ENCODE results near the gene SEMA3D. TPM values are rescaled to one million over a fixed set of nuclear protein-coding genes. Genes with fewer than 3 reads are reported as not detected.

The SEMA3D gene
- polyA plus RNA-seq, 2 of the 4 experiments (the other 2 are of a cell fraction), result 0.04 to 0.13 TPM

GRCh38 chr7:85018498-85018897, 168.4 kb downstream of the SEMA3D start:
- ChIA-PET POLR2A (no interaction called here), CTCF (interaction anchor here (0.6 to 13.4 kb wide), 3 partner anchors 487 to 1083 kb away, joined by 3 to 354 read pairs (median 3); partner anchors contain the start of gene SEMA3A)
- Histone ChIP-seq H3K9me3 (no peaks in the 10 kb centered on the region), H3K4me1 (peaks cover 3% of the 10 kb centered on the region; the same call in 1 of the 3 replicates), H3K27ac (no peak overlapping the region), H3K4me2 (no peak overlapping the region), H3K4me3 (no peak overlapping the region)
- DNase-seq (ENCODE audit: low read depth in 1 of 2, low spot score in 1 of 2), result no peak
- peak; percentile 73 for FAIRE-seq
- WGBS (ENCODE audit: missing lambda C conversion rate), result 93% methylated on average over 1 of the region's 1 CpG
- ATAC-seq, result no peak
- TF ChIP-seq ZNF302 (CRISPR knock-in tag; IDR thresholded peaks at IDR 0.05) (no peak), SREBF2 (IDR thresholded peaks at IDR 0.05) (no peak), TP53 (CRISPR knock-in tag; IDR thresholded peaks at IDR 0.05) (no peak), USF2 (IDR thresholded peaks at IDR 0.05) (no peak), RFX5 (IDR thresholded peaks at IDR 0.05) (no peak), FOSB (CRISPR knock-in tag; IDR thresholded peaks at IDR 0.05) (no peak), EHMT2 (IDR thresholded peaks at IDR 0.05; ENCODE audit: low read depth) (no peak), HOXA7 (CRISPR knock-in tag; IDR thresholded peaks at IDR 0.05) (no peak), ZFP36 (IDR thresholded peaks at IDR 0.05; ENCODE audit: borderline replicate concordance, partially characterized antibody) (no peak), ZC3H11A (IDR thresholded peaks at IDR 0.05) (no peak), CEBPB (IDR thresholded peaks at IDR 0.05) (0 out of 4 replicates have a peak, but pooled peaks of 1 of the 2 experiments have one; percentile 18), HOXB5 (CRISPR knock-in tag; IDR thresholded peaks at IDR 0.05) (no peak), HOXB13 (CRISPR knock-in tag; IDR thresholded peaks at IDR 0.05; ENCODE audit: low read depth) (no peak), RAD21 (conservative IDR thresholded peaks at IDR 0.05 in 1 of 2, IDR thresholded peaks at IDR 0.05 in 1 of 2) (0 out of 5 replicates have a peak, but pooled peaks of 1 of the 2 experiments have one; percentile 4)
- TF ChIP-seq, protein P1, sequence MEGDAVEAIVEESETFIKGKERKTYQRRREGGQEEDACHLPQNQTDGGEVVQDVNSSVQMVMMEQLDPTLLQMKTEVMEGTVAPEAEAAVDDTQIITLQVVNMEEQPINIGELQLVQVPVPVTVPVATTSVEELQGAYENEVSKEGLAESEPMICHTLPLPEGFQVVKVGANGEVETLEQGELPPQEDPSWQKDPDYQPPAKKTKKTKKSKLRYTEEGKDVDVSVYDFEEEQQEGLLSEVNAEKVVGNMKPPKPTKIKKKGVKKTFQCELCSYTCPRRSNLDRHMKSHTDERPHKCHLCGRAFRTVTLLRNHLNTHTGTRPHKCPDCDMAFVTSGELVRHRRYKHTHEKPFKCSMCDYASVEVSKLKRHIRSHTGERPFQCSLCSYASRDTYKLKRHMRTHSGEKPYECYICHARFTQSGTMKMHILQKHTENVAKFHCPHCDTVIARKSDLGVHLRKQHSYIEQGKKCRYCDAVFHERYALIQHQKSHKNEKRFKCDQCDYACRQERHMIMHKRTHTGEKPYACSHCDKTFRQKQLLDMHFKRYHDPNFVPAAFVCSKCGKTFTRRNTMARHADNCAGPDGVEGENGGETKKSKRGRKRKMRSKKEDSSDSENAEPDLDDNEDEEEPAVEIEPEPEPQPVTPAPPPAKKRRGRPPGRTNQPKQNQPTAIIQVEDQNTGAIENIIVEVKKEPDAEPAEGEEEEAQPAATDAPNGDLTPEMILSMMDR (IDR thresholded peaks at IDR 0.05), result no peak

DNA sequence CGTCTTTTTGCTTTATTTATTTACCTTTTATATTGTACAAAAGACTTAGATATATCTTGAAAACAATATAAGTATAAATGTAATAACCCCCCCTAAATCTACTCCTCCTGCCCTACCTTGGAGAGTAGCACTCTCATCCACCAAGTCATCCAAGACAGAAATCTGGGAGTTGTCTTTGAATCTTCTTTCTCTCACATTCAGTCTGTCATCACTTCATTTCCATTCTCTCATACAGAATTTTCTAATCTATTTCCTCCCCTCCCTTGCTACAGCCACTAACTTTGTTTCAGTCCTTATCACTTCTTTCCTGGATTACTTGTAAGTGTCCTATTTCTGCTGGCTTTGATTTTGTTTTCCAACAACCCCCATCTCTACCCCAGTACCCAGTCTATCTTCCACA, 170.6 kb downstream of the SEMA3D start:
- FAIRE-seq, result no peak
- ChIA-PET POLR2A (no interaction called here), CTCF (interaction anchor here (0.7 to 1.5 kb wide), 2 partner anchors 816 to 1080 kb away, joined by 3 to 6 read pairs; no protein-coding TSS in a partner anchor)
- no peak for DNase-seq (ENCODE audit: low read depth in 1 of 2, low spot score in 1 of 2)
- Histone ChIP-seq H3K27ac (no peak overlapping the region), H3K4me2 (no peak overlapping the region), H3K4me1 (peaks cover 3% of the 10 kb centered on the region; the same call in 1 of the 3 replicates), H3K4me3 (no peak overlapping the region), H3K9me3 (no peaks in the 10 kb centered on the region)
- WGBS (ENCODE audit: missing lambda C conversion rate), result 88% methylated on average over 1 of the region's 1 CpG
- TF ChIP-seq POLR2AphosphoS2 (conservative IDR thresholded peaks at IDR 0.05; ENCODE audit: low read length) (no peak), POLR2A (IDR thresholded peaks at IDR 0.05; ENCODE audit: low read length) (no peak), RCOR1 (IDR thresholded peaks at IDR 0.05; ENCODE audit: low read depth, low read length) (no peak), FOSL2 (IDR thresholded peaks at IDR 0.05) (no peak), FOSL2 (CRISPR knock-in tag; IDR thresholded peaks at IDR 0.05) (no peak), RNF2 (IDR thresholded peaks at IDR 0.05; ENCODE audit: borderline replicate concordance, low read depth) (no peak), USF2 (IDR thresholded peaks at IDR 0.05) (no peak), CEBPB (IDR thresholded peaks at IDR 0.05) (no peak), NR3C1 (IDR thresholded peaks at IDR 0.05) (no peak), MAFK (IDR thresholded peaks at IDR 0.05; ENCODE audit: partially characterized antibody) (no peak)
- ATAC-seq, result no peak
